Measurements from ENCODE around the gene GAR1. TPM values are rescaled to one million over a fixed set of nuclear protein-coding genes. Genes with fewer than 3 reads are reported as not detected.
A peak's percentile ranks its signal among the peaks of the same experiment; 100 is the strongest.

The GAR1 gene
- total and polyA plus RNA-seq, 9 of the 15 experiments (the other 6 are each of a cell fraction or from before 2014, with no cell fraction given): 35.7 to 194 (median 68.2) TPM

- intact Hi-C loops (cut with micrococcal nuclease): no loop called here
- DNase-seq (ENCODE audit: extremely low read depth in 1 of 4, low spot score in 3 of 4) (peak in 1 of 4 experiments; percentile 30), ATAC-seq (peak; percentile 92), FAIRE-seq (no peak)
- H4K20me1 ChIP-seq (replicated peaks; ENCODE audit: control insufficient read depth, insufficient read depth, low read length): no peaks in the 10 kb centered on the region
- ChIA-PET POLR2A (no interaction called here), CTCF (ENCODE audit: low intra/inter-chr PET ratio) (no interaction called here)
- no peaks in the 10 kb centered on the region for H3K9me1 ChIP-seq (ENCODE audit: control insufficient read depth, insufficient read depth, low read length)
- no peak overlapping the region for H3K4me3 ChIP-seq
- no peak overlapping the region for H3K4me2 ChIP-seq (ENCODE audit: insufficient read depth, low read length)
- in situ Hi-C loops (cut with MboI): no loop called here
- H3K36me3 ChIP-seq (ENCODE audit: control insufficient read depth, insufficient read depth, low read length): no peaks in the 10 kb centered on the region
- H3K4me1 ChIP-seq (replicated peaks in 1 of 2; ENCODE audit: control insufficient read depth in 2 of 2, insufficient read depth in 2 of 2, low read length in 2 of 2): no peaks in the 10 kb centered on the region; a peak in 3 of 5 replicates
- no peak overlapping the region for H3K9ac ChIP-seq (ENCODE audit: insufficient read depth in 1 of 2, low read depth in 2 of 2, low read length in 2 of 2)
- H3K27me3 ChIP-seq (ENCODE audit: control insufficient read depth in 2 of 2, insufficient read depth in 2 of 2, low read length in 2 of 2): no peaks in the 10 kb centered on the region
- H2AFZ ChIP-seq (ENCODE audit: low read depth, low read length): no peak overlapping the region
- H3K79me2 ChIP-seq (ENCODE audit: control insufficient read depth, insufficient read depth, low read length): no peaks in the 10 kb centered on the region
- no peak overlapping the region for H3K27ac ChIP-seq (ENCODE audit: extremely low read depth, low read depth, low read length)
- no peaks in the 10 kb centered on the region for H3K9me3 ChIP-seq (replicated peaks; ENCODE audit: control insufficient read depth, insufficient read depth, low read depth, low read length)
- BruUV-seq (replicated peaks): no TSS peak
- no peak for TF ChIP-seq ZNF232 (CRISPR knock-in tag; IDR thresholded peaks at IDR 0.05)
- no peak for TF ChIP-seq ZC3H4 (CRISPR knock-in tag; IDR thresholded peaks at IDR 0.05; ENCODE audit: borderline replicate concordance)
- peak; percentile 24 to 51; a peak in 3 of 4 replicates for TF ChIP-seq NRF1 (conservative IDR thresholded peaks at IDR 0.05 in 1 of 2, IDR thresholded peaks at IDR 0.05 in 1 of 2)
- no peak for TF ChIP-seq RB1 (IDR thresholded peaks at IDR 0.05; ENCODE audit: low read depth)
- TF ChIP-seq MTA3 (IDR thresholded peaks at IDR 0.05; ENCODE audit: borderline replicate concordance): no peak
- no peak for TF ChIP-seq PKNOX1 (IDR thresholded peaks at IDR 0.05)
- TF ChIP-seq CBX3 (IDR thresholded peaks at IDR 0.05; ENCODE audit: borderline replicate concordance in 1 of 2, low read length in 2 of 2): no peak
- TF ChIP-seq PBX2 (CRISPR knock-in tag; IDR thresholded peaks at IDR 0.05; ENCODE audit: low read depth): no peak
- TF ChIP-seq PBX2 (tag; conservative IDR thresholded peaks at IDR 0.05; ENCODE audit: low read depth): 0 out of 2 replicates have a peak, but pooled peaks have one; percentile 26
- TF ChIP-seq TCF7L2 (IDR thresholded peaks at IDR 0.05; ENCODE audit: low read depth, low read length): no peak
- no peak for TF ChIP-seq TFE3 (CRISPR knock-in tag; IDR thresholded peaks at IDR 0.05)
- 0 out of 4 replicates have a peak, but pooled peaks of 1 of the 2 experiments have one; percentile 19 for TF ChIP-seq RAD21 (CRISPR knock-in tag; conservative IDR thresholded peaks at IDR 0.05 in 1 of 2, IDR thresholded peaks at IDR 0.05 in 1 of 2)
- no peak for TF ChIP-seq SOX6 (IDR thresholded peaks at IDR 0.05)
- TF ChIP-seq KAT2B (IDR thresholded peaks at IDR 0.05; ENCODE audit: low read depth, low read length): no peak
- TF ChIP-seq SRF (CRISPR knock-in tag; IDR thresholded peaks at IDR 0.05): no peak
- no peak for TF ChIP-seq TOE1 (IDR thresholded peaks at IDR 0.05; ENCODE audit: borderline replicate concordance)
- no peak for TF ChIP-seq TOE1 (CRISPR knock-in tag; IDR thresholded peaks at IDR 0.05; ENCODE audit: borderline replicate concordance, low read depth)
Measured at GRCh38 chr4:109798866-109799265, 16.7 kb upstream of the GAR1 start.

Measured in K562 (cell line).